ENCODE results near the gene GARNL3. TPM values are rescaled to one million over a fixed set of nuclear protein-coding genes. Genes with fewer than 3 reads are reported as not detected.

Gene GARNL3
- total RNA-seq = 10.7 and 12.6 TPM in 2 replicates
- 4.6 TPM for total RNA-seq (2013)
- polyA plus RNA-seq = 1.4 and 1.5 TPM in 2 replicates
- 2.9 and 8.4 TPM in 2 replicates for polyA minus RNA-seq

GRCh38 chr9:127264462-127265219 lies at the start of gene GARNL3:
Gene GARNL3 (plus strand): TSS chr9:127264774. CDS start chr9:127264878, 104 bp downstream.
- H2AFZ ChIP-seq (ENCODE audit: insufficient read depth, low read depth, low read length, poor library complexity, severe bottlenecking) = no peak within 1 kb of the TSS
- ATAC-seq (ENCODE audit: low read depth) (no peak), DNase-seq (no peak)
- H4K20me1 ChIP-seq (ENCODE audit: control insufficient read depth, insufficient read depth, low read length, poor library complexity, severe bottlenecking) = no peaks in the 10 kb centered on the region
- H3K4me1 ChIP-seq (ENCODE audit: control insufficient read depth in 2 of 2, insufficient read depth in 2 of 2, low read length in 2 of 2) = no peaks in the 10 kb centered on the region
- H3K9ac ChIP-seq (ENCODE audit: low read length) = no peak within 1 kb of the TSS
- TF ChIP-seq CTCF (IDR thresholded peaks at IDR 0.05) = no peak
- TF ChIP-seq EZH2 (IDR thresholded peaks at IDR 0.05; ENCODE audit: borderline replicate concordance, insufficient read depth, low read depth, low read length, poor library complexity, severe bottlenecking) = no peak
- ChIA-PET CTCF (no interaction called here), POLR2A (no interaction called here)
- Mint-ChIP-seq H3K4me1 (peaks cover 2% of the 10 kb centered on the region), H3K27me3 (no peaks in the 10 kb centered on the region), H3K27ac (no peak within 1 kb of the TSS), H3K4me3 (no peak within 1 kb of the TSS), H3K9me3 (ENCODE audit: insufficient read depth) (no peaks in the 10 kb centered on the region)
- H3K9me3 ChIP-seq (ENCODE audit: control extremely low read depth in 1 of 3, control insufficient read depth in 2 of 3, insufficient read depth in 1 of 3, low read length in 2 of 3) = peaks cover 0 to 3% (median 0%) of the 10 kb centered on the region in 3 donors
- H3K79me2 ChIP-seq (ENCODE audit: control insufficient read depth, insufficient read depth, low read length) = no peaks in the 10 kb centered on the region
- H3K36me3 ChIP-seq (replicated peaks in 1 of 2; ENCODE audit: control extremely low read depth in 1 of 2, control insufficient read depth in 1 of 2, extremely low read depth in 1 of 2, insufficient read depth in 2 of 2, low read length in 1 of 2) = no peaks in the 10 kb centered on the region
- H3K4me2 ChIP-seq (replicated peaks; ENCODE audit: low read depth, low read length, poor library complexity, severe bottlenecking) = no peak within 1 kb of the TSS
- intact Hi-C loops (cut with micrococcal nuclease) = no loop called here
- 93% methylated on average over 6 of the region's 8 CpGs for WGBS (ENCODE audit: insufficient coverage)
- no peak within 1 kb of the TSS for H3K27ac ChIP-seq (ENCODE audit: low read length in 2 of 2)
- H3K4me3 ChIP-seq (ENCODE audit: control extremely low read depth in 1 of 5, extremely low read depth in 1 of 5, insufficient read depth in 1 of 5, low read depth in 2 of 5, low read length in 4 of 5) = no peak within 1 kb of the TSS
- H3K27me3 ChIP-seq (replicated peaks in 1 of 4; ENCODE audit: control extremely low read depth in 1 of 4, control insufficient read depth in 3 of 4, insufficient read depth in 4 of 4, low read length in 3 of 4) = no peaks in the 10 kb centered on the region
